LNCAP (cell line): Measurements from ENCODE around the gene TECRL.

ENCODE experiments used
- TF ChIP-seq, protein P1 (sequence below): fragments of 450-650 bp; IDR thresholded peaks from 2 replicates; pipeline ENCODE4 v1.5.1; 2017; ENCODE audit warnings: mild to moderate bottlenecking

The TECRL gene

DNA sequence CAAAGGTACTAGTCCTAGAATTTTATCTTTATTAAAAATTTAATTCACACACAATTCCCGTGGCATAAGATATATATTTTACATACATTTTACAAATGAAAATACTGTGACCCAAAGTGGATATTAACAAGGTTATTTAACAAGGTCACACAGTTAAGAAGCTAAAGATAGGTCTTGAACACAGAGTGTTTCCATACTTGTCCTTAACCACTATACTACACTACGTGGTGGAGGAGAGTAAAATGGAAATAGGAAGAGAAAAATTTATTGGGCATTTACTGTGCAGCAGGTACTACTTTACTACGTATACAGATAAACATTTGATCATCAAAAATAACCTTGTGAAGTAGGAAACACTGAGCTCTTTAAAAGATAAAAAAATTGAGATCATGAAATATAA is 14.8 kb downstream of the TECRL start:
- TF ChIP-seq, protein P1, sequence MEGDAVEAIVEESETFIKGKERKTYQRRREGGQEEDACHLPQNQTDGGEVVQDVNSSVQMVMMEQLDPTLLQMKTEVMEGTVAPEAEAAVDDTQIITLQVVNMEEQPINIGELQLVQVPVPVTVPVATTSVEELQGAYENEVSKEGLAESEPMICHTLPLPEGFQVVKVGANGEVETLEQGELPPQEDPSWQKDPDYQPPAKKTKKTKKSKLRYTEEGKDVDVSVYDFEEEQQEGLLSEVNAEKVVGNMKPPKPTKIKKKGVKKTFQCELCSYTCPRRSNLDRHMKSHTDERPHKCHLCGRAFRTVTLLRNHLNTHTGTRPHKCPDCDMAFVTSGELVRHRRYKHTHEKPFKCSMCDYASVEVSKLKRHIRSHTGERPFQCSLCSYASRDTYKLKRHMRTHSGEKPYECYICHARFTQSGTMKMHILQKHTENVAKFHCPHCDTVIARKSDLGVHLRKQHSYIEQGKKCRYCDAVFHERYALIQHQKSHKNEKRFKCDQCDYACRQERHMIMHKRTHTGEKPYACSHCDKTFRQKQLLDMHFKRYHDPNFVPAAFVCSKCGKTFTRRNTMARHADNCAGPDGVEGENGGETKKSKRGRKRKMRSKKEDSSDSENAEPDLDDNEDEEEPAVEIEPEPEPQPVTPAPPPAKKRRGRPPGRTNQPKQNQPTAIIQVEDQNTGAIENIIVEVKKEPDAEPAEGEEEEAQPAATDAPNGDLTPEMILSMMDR, result no peak

DNA sequence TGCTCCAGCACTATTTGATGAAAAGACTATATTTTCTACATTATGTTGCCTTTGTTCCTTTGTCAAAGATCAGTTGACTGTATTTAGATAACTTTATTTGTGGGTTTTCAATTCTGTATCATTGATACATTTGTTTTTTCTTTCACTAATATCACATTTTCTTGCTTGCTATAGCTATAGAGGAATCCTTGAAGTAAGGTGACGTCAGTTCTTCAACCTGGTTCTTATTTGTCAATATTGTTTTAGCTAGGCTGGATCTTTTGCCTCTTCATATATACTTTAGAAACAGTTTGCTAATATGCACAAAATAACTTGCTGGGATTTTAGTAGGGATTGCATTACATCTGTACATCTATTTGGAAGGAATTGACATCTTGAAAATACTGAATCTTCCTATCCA is 21.0 kb downstream of the TECRL start:
- TF ChIP-seq, protein P1, result no peak

- TF ChIP-seq, protein P1, result no peak
Measured at GRCh38 chr4:64385220-64385619, 24.0 kb downstream of the TECRL start.

DNA sequence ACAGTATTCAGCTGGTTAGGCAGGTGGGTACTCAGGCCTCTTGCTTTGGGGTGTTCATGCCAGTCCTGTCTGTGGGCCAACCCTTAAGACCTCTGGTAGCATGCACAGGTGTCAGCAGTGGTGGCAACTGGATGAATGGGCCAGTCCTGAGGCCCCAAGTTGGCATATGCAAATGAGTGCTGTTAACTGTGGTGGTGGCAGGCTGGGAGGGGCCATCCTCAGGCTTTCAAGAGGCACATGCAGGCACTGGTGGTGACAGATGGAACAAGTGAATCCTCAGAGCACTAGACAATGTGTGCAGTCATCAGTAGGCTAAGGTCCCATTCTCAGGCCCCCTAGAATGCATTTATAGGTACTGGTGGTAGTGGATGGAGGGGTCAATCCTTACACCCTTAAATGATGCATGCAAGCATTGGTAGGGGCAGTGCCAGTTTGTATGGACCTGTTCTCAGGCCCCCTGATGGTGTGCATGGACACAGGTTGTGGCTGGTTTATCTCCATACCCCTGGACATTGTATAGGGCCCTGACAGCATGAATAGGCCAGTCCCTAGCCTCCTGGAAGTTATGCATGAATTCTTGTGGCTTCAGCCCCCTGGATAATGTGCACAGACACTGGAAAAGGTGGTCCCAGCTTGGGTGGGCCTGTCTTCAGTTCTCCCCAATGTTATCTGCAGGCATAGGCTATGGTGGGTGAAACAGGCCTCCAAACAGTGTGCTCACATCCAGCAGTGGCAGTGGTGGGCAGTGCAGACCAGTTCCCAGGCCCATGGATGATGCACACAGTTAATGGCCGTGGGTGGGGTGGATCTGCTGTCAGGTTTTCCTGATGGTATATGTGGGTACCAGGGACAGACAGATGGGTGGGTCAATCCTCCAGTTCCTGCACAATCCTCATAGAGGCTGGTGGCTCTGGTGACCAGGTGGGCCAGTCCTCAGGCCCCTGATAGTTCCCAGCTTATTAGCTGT is 24.7 kb downstream of the TECRL start:
- TF ChIP-seq, protein P1, result no peak

GRCh38 chr4:64368741-64369140 is 40.5 kb downstream of the TECRL start:
- TF ChIP-seq, protein P1, result no peak

- TF ChIP-seq, protein P1, result no peak
Measured at GRCh38 chr4:64361399-64361740, 47.9 kb downstream of the TECRL start.

DNA sequence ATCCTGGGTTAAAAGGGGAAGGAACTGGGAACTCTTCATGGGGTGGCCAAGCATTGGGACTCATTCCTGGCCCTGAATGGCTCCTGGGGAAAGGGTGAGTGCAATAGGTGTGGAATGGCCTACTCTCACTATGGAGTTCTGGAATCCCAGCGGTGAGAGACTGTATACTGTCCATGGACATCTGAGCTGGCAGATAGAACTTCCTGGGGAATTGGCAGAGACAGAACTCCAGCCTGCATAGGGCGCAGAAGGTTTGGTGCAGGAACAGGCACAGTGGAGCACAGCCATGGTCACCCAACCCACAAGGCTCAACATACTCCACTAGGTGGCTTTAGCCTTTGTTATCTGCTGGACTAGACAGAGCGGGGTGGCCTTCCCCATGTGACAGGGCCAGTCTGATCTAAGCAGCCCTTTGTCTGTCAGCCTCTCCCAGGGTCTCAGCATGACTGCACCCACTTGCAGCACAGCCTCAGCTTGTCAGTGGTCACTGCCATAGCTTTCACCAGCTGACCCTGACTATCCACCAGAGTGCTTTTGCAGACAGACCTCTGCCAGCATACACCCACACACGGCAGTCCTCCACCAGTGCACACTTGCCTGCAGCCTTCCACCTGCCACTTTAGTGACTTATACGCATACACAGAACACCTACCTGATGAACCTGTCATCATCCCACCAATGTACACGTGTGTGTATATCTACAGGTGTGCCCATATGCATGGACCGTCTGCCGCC is 48.4 kb downstream of the TECRL start:
- TF ChIP-seq, protein P1, result no peak
